ENCODE results near the gene PCDHA3.
"Not testable (repeated sequence)": the region's sequence is repeated elsewhere in the genome, so short reads cannot be mapped to it uniquely, and the experiment has no call there.

Gene PCDHA3

GRCh38 chr5:140835622-140836510, 35.0 kb downstream of the PCDHA3 start:
- Histone ChIP-seq H4K20me1 (no peaks in the 10 kb centered on the region), H3K4me3 (no peak overlapping the region), H3K27ac (no peak overlapping the region), H3K9ac (no peak overlapping the region), H3K36me3 (no peaks in the 10 kb centered on the region), H3K4me2 (no peak overlapping the region), H3K27me3 (no peaks in the 10 kb centered on the region), H3K9me3 (peaks cover 21% of the 10 kb centered on the region), H3K4me1 (no peaks in the 10 kb centered on the region)
- no peak for TF ChIP-seq Cebpa-rat (IDR thresholded peaks at IDR 0.05)

GRCh38 chr5:140840978-140841962, 40.4 kb downstream of the PCDHA3 start, which contains the start of gene PCDHA8:
TSS of gene PCDHA8 (plus strand) at chr5:140841187. CDS start at chr5:140841322, 135 bp downstream.
- H3K9me3 ChIP-seq, result peaks cover 21% of the 10 kb centered on the region
- H4K20me1 ChIP-seq, result no peaks in the 10 kb centered on the region
- no peak within 1 kb of the TSS for H3K27ac ChIP-seq
- H3K36me3 ChIP-seq, result no peaks in the 10 kb centered on the region
- no peaks in the 10 kb centered on the region for H3K4me1 ChIP-seq
- H3K4me3 ChIP-seq, result no peak within 1 kb of the TSS
- H3K9ac ChIP-seq, result no peak within 1 kb of the TSS
- no peaks in the 10 kb centered on the region for H3K27me3 ChIP-seq
- TF ChIP-seq Cebpa-rat (IDR thresholded peaks at IDR 0.05), result no peak
- no peak within 1 kb of the TSS for H3K4me2 ChIP-seq

- TF ChIP-seq Cebpa-rat (IDR thresholded peaks at IDR 0.05), result no peak
- H4K20me1 ChIP-seq, result no peaks in the 10 kb centered on the region
- H3K4me2 ChIP-seq, result no peak overlapping the region
- peaks cover 20% of the 10 kb centered on the region for H3K9me3 ChIP-seq
- no peaks in the 10 kb centered on the region for H3K27me3 ChIP-seq
- H3K36me3 ChIP-seq, result no peaks in the 10 kb centered on the region
- H3K4me3 ChIP-seq, result no peak overlapping the region
- H3K4me1 ChIP-seq, result no peaks in the 10 kb centered on the region
- H3K9ac ChIP-seq, result no peak overlapping the region
- H3K27ac ChIP-seq, result no peak overlapping the region
These were observed 42.2 kb downstream of the PCDHA3 start for GRCh38 chr5:140842798-140843733.

GRCh38 chr5:140848139-140849102, 47.6 kb downstream of the PCDHA3 start, which contains the start of gene PCDHA9:
TSS of gene PCDHA9 (plus strand) at chr5:140848382. CDS start at chr5:140848496, 114 bp downstream.
- not testable (repeated sequence) for H3K27ac ChIP-seq, H3K4me1 ChIP-seq, H3K4me3 ChIP-seq, H3K9ac ChIP-seq, H3K27me3 ChIP-seq, H3K36me3 ChIP-seq, H4K20me1 ChIP-seq, H3K4me2 ChIP-seq
- H3K9me3 ChIP-seq, result peaks cover 24% of the 10 kb centered on the region

GRCh38 chr5:140849831-140850634, 49.2 kb downstream of the PCDHA3 start:
- H3K27me3 ChIP-seq, H4K20me1 ChIP-seq, H3K9ac ChIP-seq, H3K36me3 ChIP-seq, H3K4me1 ChIP-seq, H3K27ac ChIP-seq, H3K4me3 ChIP-seq, H3K4me2 ChIP-seq: not testable (repeated sequence)
- H3K9me3 ChIP-seq, result peaks cover 23% of the 10 kb centered on the region

Measured in BLaER1 (cell line).